ENCODE results near the gene CBARP.

Gene CBARP

GRCh38 chr19:1219786-1220476, 17.9 kb downstream of the CBARP start:
- Histone ChIP-seq H3K36me3 (ENCODE audit: control insufficient read depth in 2 of 2, insufficient read depth in 2 of 2, low read length in 2 of 2) (peaks cover 14 to 16% of the 10 kb centered on the region in 2 donors), H3K9ac (ENCODE audit: low read length in 2 of 2) (no peak overlapping the region), H3K27me3 (ENCODE audit: control insufficient read depth in 1 of 2, insufficient read depth in 2 of 2, low read length in 2 of 2) (no peaks in the 10 kb centered on the region), H3K4me1 (ENCODE audit: control insufficient read depth, insufficient read depth, low read length) (peaks cover 55% of the 10 kb centered on the region), H3K9me3 (ENCODE audit: control insufficient read depth in 2 of 2, low read length in 2 of 2) (no peaks in the 10 kb centered on the region), H3K27ac (ENCODE audit: low read length) (no peak overlapping the region), H3K4me3 (ENCODE audit: low read length in 2 of 2) (no peak overlapping the region)

- Histone ChIP-seq H3K4me1 (ENCODE audit: control insufficient read depth, insufficient read depth, low read length) (peaks cover 65% of the 10 kb centered on the region), H3K9me3 (ENCODE audit: control insufficient read depth in 2 of 2, low read length in 2 of 2) (no peaks in the 10 kb centered on the region), H3K4me3 (ENCODE audit: low read length in 2 of 2) (no peak overlapping the region), H3K9ac (ENCODE audit: low read length in 2 of 2) (peak overlapping the region; percentile 45 to 47), H3K27me3 (ENCODE audit: control insufficient read depth in 1 of 2, insufficient read depth in 2 of 2, low read length in 2 of 2) (no peaks in the 10 kb centered on the region), H3K27ac (ENCODE audit: low read length) (peak overlapping the region; percentile 49), H3K36me3 (ENCODE audit: control insufficient read depth in 2 of 2, insufficient read depth in 2 of 2, low read length in 2 of 2) (peaks cover 10 to 16% of the 10 kb centered on the region in 2 donors)
These were observed 18.8 kb downstream of the CBARP start for GRCh38 chr19:1218751-1219567.

GRCh38 chr19:1217366-1217765, 20.4 kb downstream of the CBARP start:
- Histone ChIP-seq H3K4me1 (ENCODE audit: control insufficient read depth, insufficient read depth, low read length) (peaks cover 75% of the 10 kb centered on the region), H3K9ac (ENCODE audit: low read length in 2 of 2) (no peak overlapping the region), H3K36me3 (ENCODE audit: control insufficient read depth in 2 of 2, insufficient read depth in 2 of 2, low read length in 2 of 2) (peaks cover 9 to 10% of the 10 kb centered on the region in 2 donors), H3K9me3 (ENCODE audit: control insufficient read depth in 2 of 2, low read length in 2 of 2) (no peaks in the 10 kb centered on the region), H3K4me3 (ENCODE audit: low read length in 2 of 2) (no peak overlapping the region), H3K27ac (ENCODE audit: low read length) (peak overlapping the region; percentile 49), H3K27me3 (ENCODE audit: control insufficient read depth in 1 of 2, insufficient read depth in 2 of 2, low read length in 2 of 2) (no peaks in the 10 kb centered on the region)

GRCh38 chr19:1216756-1217155, 21.0 kb downstream of the CBARP start:
- Histone ChIP-seq H3K9ac (ENCODE audit: low read length in 2 of 2) (peak overlapping the region in 1 of 2 donors; percentile 29), H3K9me3 (ENCODE audit: control insufficient read depth in 2 of 2, low read length in 2 of 2) (no peaks in the 10 kb centered on the region), H3K4me3 (ENCODE audit: low read length in 2 of 2) (no peak overlapping the region), H3K4me1 (ENCODE audit: control insufficient read depth, insufficient read depth, low read length) (peaks cover 69% of the 10 kb centered on the region), H3K27me3 (ENCODE audit: control insufficient read depth in 1 of 2, insufficient read depth in 2 of 2, low read length in 2 of 2) (no peaks in the 10 kb centered on the region), H3K36me3 (ENCODE audit: control insufficient read depth in 2 of 2, insufficient read depth in 2 of 2, low read length in 2 of 2) (peaks cover 9 to 10% of the 10 kb centered on the region in 2 donors), H3K27ac (ENCODE audit: low read length) (peak overlapping the region; percentile 82)

GRCh38 chr19:1214862-1215731, 22.7 kb downstream of the CBARP start:
- peaks cover 66% of the 10 kb centered on the region for H3K4me1 ChIP-seq (ENCODE audit: control insufficient read depth, insufficient read depth, low read length)
- H3K9me3 ChIP-seq (ENCODE audit: control insufficient read depth in 2 of 2, low read length in 2 of 2) = no peaks in the 10 kb centered on the region
- H3K36me3 ChIP-seq (ENCODE audit: control insufficient read depth in 2 of 2, insufficient read depth in 2 of 2, low read length in 2 of 2) = peaks cover 0 to 2% of the 10 kb centered on the region in 2 donors
- H3K9ac ChIP-seq (ENCODE audit: low read length in 2 of 2) = peak overlapping the region; percentile 41 to 71
- H3K27me3 ChIP-seq (ENCODE audit: control insufficient read depth in 1 of 2, insufficient read depth in 2 of 2, low read length in 2 of 2) = no peaks in the 10 kb centered on the region
- peak overlapping the region; percentile 82 for H3K27ac ChIP-seq (ENCODE audit: low read length)
- H3K4me3 ChIP-seq (ENCODE audit: low read length in 2 of 2) = peak overlapping the region; percentile 12 to 62

- H3K4me3 ChIP-seq (ENCODE audit: low read length in 2 of 2) = peak overlapping the region; percentile 12 to 62
- peak overlapping the region; percentile 82 for H3K27ac ChIP-seq (ENCODE audit: low read length)
- H3K9ac ChIP-seq (ENCODE audit: low read length in 2 of 2) = peak overlapping the region; percentile 41 to 71
- peaks cover 0 to 5% of the 10 kb centered on the region in 2 donors for H3K36me3 ChIP-seq (ENCODE audit: control insufficient read depth in 2 of 2, insufficient read depth in 2 of 2, low read length in 2 of 2)
- peaks cover 71% of the 10 kb centered on the region for H3K4me1 ChIP-seq (ENCODE audit: control insufficient read depth, insufficient read depth, low read length)
- H3K27me3 ChIP-seq (ENCODE audit: control insufficient read depth in 1 of 2, insufficient read depth in 2 of 2, low read length in 2 of 2) = no peaks in the 10 kb centered on the region
- no peaks in the 10 kb centered on the region for H3K9me3 ChIP-seq (ENCODE audit: control insufficient read depth in 2 of 2, low read length in 2 of 2)
These were observed 23.4 kb downstream of the CBARP start for GRCh38 chr19:1214299-1214861.

- peaks cover 73% of the 10 kb centered on the region for H3K4me1 ChIP-seq (ENCODE audit: control insufficient read depth, insufficient read depth, low read length)
- peaks cover 0 to 5% of the 10 kb centered on the region in 2 donors for H3K36me3 ChIP-seq (ENCODE audit: control insufficient read depth in 2 of 2, insufficient read depth in 2 of 2, low read length in 2 of 2)
- H3K9ac ChIP-seq (ENCODE audit: low read length in 2 of 2) = peak overlapping the region; percentile 41 to 51
- H3K27ac ChIP-seq (ENCODE audit: low read length) = peak overlapping the region; percentile 82
- H3K9me3 ChIP-seq (ENCODE audit: control insufficient read depth in 2 of 2, low read length in 2 of 2) = no peaks in the 10 kb centered on the region
- no peaks in the 10 kb centered on the region for H3K27me3 ChIP-seq (ENCODE audit: control insufficient read depth in 1 of 2, insufficient read depth in 2 of 2, low read length in 2 of 2)
- peak overlapping the region in 1 of 2 donors; percentile 62 for H3K4me3 ChIP-seq (ENCODE audit: low read length in 2 of 2)
These were observed 24.2 kb downstream of the CBARP start for GRCh38 chr19:1213391-1214286.

- H3K27me3 ChIP-seq (ENCODE audit: control insufficient read depth in 1 of 2, insufficient read depth in 2 of 2, low read length in 2 of 2) = no peaks in the 10 kb centered on the region
- H3K4me3 ChIP-seq (ENCODE audit: low read length in 2 of 2) = no peak overlapping the region
- H3K4me1 ChIP-seq (ENCODE audit: control insufficient read depth, insufficient read depth, low read length) = peaks cover 71% of the 10 kb centered on the region
- H3K27ac ChIP-seq (ENCODE audit: low read length) = no peak overlapping the region
- no peak overlapping the region for H3K9ac ChIP-seq (ENCODE audit: low read length in 2 of 2)
- H3K9me3 ChIP-seq (ENCODE audit: control insufficient read depth in 2 of 2, low read length in 2 of 2) = no peaks in the 10 kb centered on the region
- H3K36me3 ChIP-seq (ENCODE audit: control insufficient read depth in 2 of 2, insufficient read depth in 2 of 2, low read length in 2 of 2) = peaks cover 0 to 5% of the 10 kb centered on the region in 2 donors
These were observed 26.1 kb downstream of the CBARP start for GRCh38 chr19:1211494-1212234.

- peak overlapping the region in 1 of 2 donors; percentile 36 for H3K9ac ChIP-seq (ENCODE audit: low read length in 2 of 2)
- H3K4me1 ChIP-seq (ENCODE audit: control insufficient read depth, insufficient read depth, low read length) = peaks cover 60% of the 10 kb centered on the region
- no peak overlapping the region for H3K4me3 ChIP-seq (ENCODE audit: low read length in 2 of 2)
- H3K36me3 ChIP-seq (ENCODE audit: control insufficient read depth in 2 of 2, insufficient read depth in 2 of 2, low read length in 2 of 2) = peaks cover 0 to 5% of the 10 kb centered on the region in 2 donors
- H3K27me3 ChIP-seq (ENCODE audit: control insufficient read depth in 1 of 2, insufficient read depth in 2 of 2, low read length in 2 of 2) = no peaks in the 10 kb centered on the region
- H3K27ac ChIP-seq (ENCODE audit: low read length) = no peak overlapping the region
- H3K9me3 ChIP-seq (ENCODE audit: control insufficient read depth in 2 of 2, low read length in 2 of 2) = no peaks in the 10 kb centered on the region
These were observed 27.6 kb downstream of the CBARP start for GRCh38 chr19:1210227-1210538.
